ENCODE data around the gene THOP1. TPM values are rescaled to one million over a fixed set of nuclear protein-coding genes. Genes with fewer than 3 reads are reported as not detected.

THOP1 gene
- polyA plus RNA-seq, 3 donors = 13.4 to 17.6 (median 14.6) TPM

- Mint-ChIP-seq H3K36me3 (peaks cover 14 to 28% of the 10 kb centered on the region in 2 donors), H3K9me3 (no peaks in the 10 kb centered on the region), H3K27ac (no peak overlapping the region), H3K27me3 (ENCODE audit: low read depth in 3 of 3) (peaks cover 2 to 8% (median 8%) of the 10 kb centered on the region in 3 donors), H3K4me3 (no peak overlapping the region), H3K4me1 (peaks cover 7% of the 10 kb centered on the region)
- no peaks in the 10 kb centered on the region for H3K9me3 ChIP-seq (replicated peaks in 1 of 2; ENCODE audit: control insufficient read depth in 1 of 2, insufficient read depth in 1 of 2, low read length in 2 of 2)
- H3K4me1 ChIP-seq (ENCODE audit: control insufficient read depth in 1 of 2, insufficient read depth in 2 of 2, low read length in 2 of 2) = peaks cover 7 to 10% of the 10 kb centered on the region in 2 donors
- no peak overlapping the region for H3K4me3 ChIP-seq (replicated peaks in 1 of 3; ENCODE audit: low read depth in 2 of 3, low read length in 3 of 3)
- H2AFZ ChIP-seq (ENCODE audit: insufficient read depth, low read depth, low read length, poor library complexity, severe bottlenecking) = no peak overlapping the region
- H3K27ac ChIP-seq (ENCODE audit: low read depth in 1 of 2, low read length in 2 of 2) = no peak overlapping the region
- TF ChIP-seq CTCF (IDR thresholded peaks at IDR 0.05) = no peak
- peaks cover 20 to 28% of the 10 kb centered on the region in 2 donors for H3K36me3 ChIP-seq (replicated peaks in 1 of 2; ENCODE audit: control insufficient read depth in 1 of 2, insufficient read depth in 2 of 2, low read length in 2 of 2)
- 38% methylated on average over 16 of the region's 17 CpGs for WGBS (ENCODE audit: insufficient coverage)
- H3K79me2 ChIP-seq (ENCODE audit: insufficient read depth, low read length) = no peaks in the 10 kb centered on the region
- no peaks in the 10 kb centered on the region for H3K27me3 ChIP-seq (ENCODE audit: control insufficient read depth in 2 of 2, insufficient read depth in 2 of 2, low read length in 2 of 2)
- intact Hi-C loops (cut with micrococcal nuclease) = no loop called here
- DNase-seq = no peak
- no peak overlapping the region for H3K4me2 ChIP-seq (replicated peaks; ENCODE audit: extremely low read depth, low read length, poor library complexity, severe bottlenecking)
- H4K20me1 ChIP-seq (ENCODE audit: insufficient read depth, low read length) = no peaks in the 10 kb centered on the region
- no peak overlapping the region for H3K9ac ChIP-seq (ENCODE audit: insufficient read depth, low read length, poor library complexity, severe bottlenecking)
These were observed 34.4 kb upstream of the THOP1 start for GRCh38 chr19:2750808-2751437.

- WGBS (ENCODE audit: insufficient coverage) = 90% methylated on average over 18 of the region's 21 CpGs
- no peak for TF ChIP-seq CTCF (IDR thresholded peaks at IDR 0.05)
- Histone ChIP-seq H3K4me3 (replicated peaks in 1 of 3; ENCODE audit: low read depth in 2 of 3, low read length in 3 of 3) (no peak overlapping the region), H3K36me3 (replicated peaks in 1 of 2; ENCODE audit: control insufficient read depth in 1 of 2, insufficient read depth in 2 of 2, low read length in 2 of 2) (peaks cover 23 to 33% of the 10 kb centered on the region in 2 donors), H3K9me3 (replicated peaks in 1 of 2; ENCODE audit: control insufficient read depth in 1 of 2, insufficient read depth in 1 of 2, low read length in 2 of 2) (no peaks in the 10 kb centered on the region), H3K79me2 (ENCODE audit: insufficient read depth, low read length) (no peaks in the 10 kb centered on the region), H3K27ac (ENCODE audit: low read depth in 1 of 2, low read length in 2 of 2) (no peak overlapping the region), H3K4me1 (ENCODE audit: control insufficient read depth in 1 of 2, insufficient read depth in 2 of 2, low read length in 2 of 2) (peaks cover 7 to 10% of the 10 kb centered on the region in 2 donors), H3K27me3 (ENCODE audit: control insufficient read depth in 2 of 2, insufficient read depth in 2 of 2, low read length in 2 of 2) (no peaks in the 10 kb centered on the region), H2AFZ (ENCODE audit: insufficient read depth, low read depth, low read length, poor library complexity, severe bottlenecking) (no peak overlapping the region), H3K4me2 (replicated peaks; ENCODE audit: extremely low read depth, low read length, poor library complexity, severe bottlenecking) (no peak overlapping the region), H3K9ac (ENCODE audit: insufficient read depth, low read length, poor library complexity, severe bottlenecking) (no peak overlapping the region), H4K20me1 (ENCODE audit: insufficient read depth, low read length) (no peaks in the 10 kb centered on the region)
- no peak for DNase-seq
- intact Hi-C loops (cut with micrococcal nuclease) = no loop called here
- Mint-ChIP-seq H3K36me3 (peaks cover 20 to 33% of the 10 kb centered on the region in 2 donors), H3K27ac (no peak overlapping the region), H3K27me3 (ENCODE audit: low read depth in 3 of 3) (peaks cover under 1 to 8% (median 8%) of the 10 kb centered on the region in 3 donors), H3K4me1 (peaks cover 7% of the 10 kb centered on the region), H3K4me3 (no peak overlapping the region), H3K9me3 (no peaks in the 10 kb centered on the region)
These were observed 33.9 kb upstream of the THOP1 start for GRCh38 chr19:2751438-2751830.
